ENCODE data around the gene NENF. TPM values are rescaled to one million over a fixed set of nuclear protein-coding genes. Genes with fewer than 3 reads are reported as not detected.
A peak's percentile ranks its signal among the peaks of the same experiment; 100 is the strongest.

NENF gene
- total RNA-seq, 2 experiments from 2014 or later, result 30.8 to 34.1 TPM

GRCh38 chr1:212451416-212452322 lies 18.9 kb downstream of the NENF start:
- ATAC-seq (no peak), DNase-seq (no peak)
- intact Hi-C loops (cut with DNase I, micrococcal nuclease), result loop anchor here in 1 of 2 experiments (10.0 kb wide), 2 partner anchors 87 to 543 kb away; no protein-coding TSS in a partner anchor
- Mint-ChIP-seq H3K9me3 (ENCODE audit: low read depth) (no peaks in the 10 kb centered on the region), H3K27me3 (no peaks in the 10 kb centered on the region), H3K4me1 (no peaks in the 10 kb centered on the region), H3K4me3 (no peak overlapping the region), H3K27ac (no peak overlapping the region), H3K36me3 (ENCODE audit: low read depth) (no peaks in the 10 kb centered on the region)
- CTCF ChIA-PET, result interaction anchor here (0.5 to 1.3 kb wide), 2 partner anchors 771 to 777 kb away, joined by 3 to 6 read pairs; no protein-coding TSS in a partner anchor
- POLR2A ChIA-PET, result no interaction called here

- Mint-ChIP-seq H3K27me3 (no peaks in the 10 kb centered on the region), H3K9me3 (ENCODE audit: low read depth) (no peaks in the 10 kb centered on the region), H3K36me3 (ENCODE audit: low read depth) (no peaks in the 10 kb centered on the region), H3K4me1 (no peaks in the 10 kb centered on the region), H3K27ac (no peak overlapping the region), H3K4me3 (no peak overlapping the region)
- DNase-seq (no peak), ATAC-seq (no peak)
- intact Hi-C loops (cut with DNase I, micrococcal nuclease), result loop anchor here in 1 of 2 experiments (10.0 kb wide), 2 partner anchors 88 to 542 kb away; no protein-coding TSS in a partner anchor
- ChIA-PET POLR2A (no interaction called here), CTCF (interaction anchor here (0.5 to 1.3 kb wide), 8 partner anchors 24 to 778 kb away, joined by 3 to 6 read pairs (median 4); no protein-coding TSS in a partner anchor)
Measured at GRCh38 chr1:212452323-212453155, 19.8 kb downstream of the NENF start.

- ATAC-seq (no peak), DNase-seq (no peak)
- H3K27ac Mint-ChIP-seq, result no peak overlapping the region
- H3K4me1 Mint-ChIP-seq, result peaks cover under 1% of the 10 kb centered on the region
- intact Hi-C loops (cut with DNase I, micrococcal nuclease), result loop anchor here in 1 of 2 experiments (10.0 kb wide), 2 partner anchors 89 to 541 kb away; no protein-coding TSS in a partner anchor
- H3K4me3 Mint-ChIP-seq, result no peak overlapping the region
- POLR2A ChIA-PET, result no interaction called here
- no peaks in the 10 kb centered on the region for H3K9me3 Mint-ChIP-seq (ENCODE audit: low read depth)
- H3K36me3 Mint-ChIP-seq (ENCODE audit: low read depth), result no peaks in the 10 kb centered on the region
- H3K27me3 Mint-ChIP-seq, result no peaks in the 10 kb centered on the region
- CTCF ChIA-PET, result interaction anchor here (0.6 to 6.1 kb wide), 12 partner anchors 14 to 772 kb away, joined by 3 to 87 read pairs (median 4); no protein-coding TSS in a partner anchor
Measured at GRCh38 chr1:212453156-212453857, 20.6 kb downstream of the NENF start.

GRCh38 chr1:212454741-212455140 lies 22.0 kb downstream of the NENF start:
- no peaks in the 10 kb centered on the region for H3K36me3 Mint-ChIP-seq (ENCODE audit: low read depth)
- no peaks in the 10 kb centered on the region for H3K27me3 Mint-ChIP-seq
- ATAC-seq, result no peak
- peaks cover 7% of the 10 kb centered on the region for H3K4me1 Mint-ChIP-seq
- POLR2A ChIA-PET, result no interaction called here
- no peak overlapping the region for H3K4me3 Mint-ChIP-seq
- CTCF ChIA-PET, result interaction anchor here (1.0 to 6.1 kb wide), 27 partner anchors 10 to 773 kb away, joined by 3 to 87 read pairs (median 13); no protein-coding TSS in a partner anchor
- H3K27ac Mint-ChIP-seq, result no peak overlapping the region
- no peak for DNase-seq
- H3K9me3 Mint-ChIP-seq (ENCODE audit: low read depth), result no peaks in the 10 kb centered on the region
- intact Hi-C loops (cut with DNase I, micrococcal nuclease), result loop anchor here (5.0 to 10.0 kb wide), 6 partner anchors 90 to 757 kb away; no protein-coding TSS in a partner anchor

- POLR2A ChIA-PET, result interaction anchor here (0.7 to 1.1 kb wide), 2 partner anchors 26 to 775 kb away, joined by 3 read pairs; no protein-coding TSS in a partner anchor
- Mint-ChIP-seq H3K4me1 (peaks cover 7% of the 10 kb centered on the region), H3K27ac (no peak overlapping the region), H3K4me3 (no peak overlapping the region), H3K27me3 (no peaks in the 10 kb centered on the region), H3K9me3 (ENCODE audit: low read depth) (no peaks in the 10 kb centered on the region), H3K36me3 (ENCODE audit: low read depth) (no peaks in the 10 kb centered on the region)
- DNase-seq (no peak), ATAC-seq (no peak)
- intact Hi-C loops (cut with DNase I, micrococcal nuclease), result loop anchor here (5.0 to 10.0 kb wide), 6 partner anchors 91 to 758 kb away; no protein-coding TSS in a partner anchor
- CTCF ChIA-PET, result interaction anchor here (0.6 to 6.1 kb wide), 87 partner anchors 8 to 975 kb away, joined by 3 to 87 read pairs (median 5); partner anchors contain the start of genes DTL, FLVCR1, INTS7 and NEK2
Measured at GRCh38 chr1:212455401-212455800, 22.7 kb downstream of the NENF start.

GRCh38 chr1:212455803-212456528 lies 23.2 kb downstream of the NENF start:
- DNase-seq (peak; percentile 91), ATAC-seq (peak; percentile 77)
- intact Hi-C loops (cut with DNase I, micrococcal nuclease), result loop anchor here (1.0 to 10.0 kb wide), 12 partner anchors 41 to 776 kb away; partner anchors contain the start of gene PACC1 (in 1 of the 2)
- H3K4me1 Mint-ChIP-seq, result peaks cover 7% of the 10 kb centered on the region
- CTCF ChIA-PET, result interaction anchor here (0.5 to 6.1 kb wide), 117 partner anchors 9 to 1075 kb away, joined by 3 to 87 read pairs (median 5); partner anchors contain the start of genes DTL, FLVCR1, INTS7 and NEK2
- no peak overlapping the region for H3K4me3 Mint-ChIP-seq
- H3K36me3 Mint-ChIP-seq (ENCODE audit: low read depth), result no peaks in the 10 kb centered on the region
- H3K9me3 Mint-ChIP-seq (ENCODE audit: low read depth), result no peaks in the 10 kb centered on the region
- POLR2A ChIA-PET, result interaction anchor here (0.7 to 1.1 kb wide), 2 partner anchors 26 to 776 kb away, joined by 3 read pairs; no protein-coding TSS in a partner anchor
- no peaks in the 10 kb centered on the region for H3K27me3 Mint-ChIP-seq
- H3K27ac Mint-ChIP-seq, result no peak overlapping the region

GRCh38 chr1:212457740-212458338 lies 25.1 kb downstream of the NENF start:
- CTCF ChIA-PET, result interaction anchor here (0.6 to 6.1 kb wide), 44 partner anchors 10 to 776 kb away, joined by 3 to 87 read pairs (median 4); partner anchors contain the start of gene FLVCR1
- intact Hi-C loops (cut with DNase I, micrococcal nuclease), result loop anchor here (1.0 to 10.0 kb wide), 10 partner anchors 43 to 777 kb away; partner anchors contain the start of gene PACC1 (in 1 of the 2)
- DNase-seq (peak; percentile 84), ATAC-seq (peak; percentile 55)
- Mint-ChIP-seq H3K9me3 (ENCODE audit: low read depth) (no peaks in the 10 kb centered on the region), H3K27ac (no peak overlapping the region), H3K36me3 (ENCODE audit: low read depth) (no peaks in the 10 kb centered on the region), H3K4me3 (no peak overlapping the region), H3K4me1 (peaks cover 7% of the 10 kb centered on the region), H3K27me3 (no peaks in the 10 kb centered on the region)
- POLR2A ChIA-PET, result interaction anchor here (0.6 kb wide), 1 partner anchor 396 kb away, joined by 3 read pairs; no protein-coding TSS in a partner anchor

- no peaks in the 10 kb centered on the region for H3K9me3 Mint-ChIP-seq (ENCODE audit: low read depth)
- ATAC-seq (peak; percentile 68), DNase-seq (peak; percentile 61)
- ChIA-PET CTCF (interaction anchor here (0.7 to 6.1 kb wide), 7 partner anchors 9 to 760 kb away, joined by 3 to 87 read pairs (median 4); no protein-coding TSS in a partner anchor), POLR2A (no interaction called here)
- H3K27ac Mint-ChIP-seq, result no peak overlapping the region
- no peaks in the 10 kb centered on the region for H3K36me3 Mint-ChIP-seq (ENCODE audit: low read depth)
- H3K27me3 Mint-ChIP-seq, result no peaks in the 10 kb centered on the region
- peaks cover 7% of the 10 kb centered on the region for H3K4me1 Mint-ChIP-seq
- intact Hi-C loops (cut with DNase I, micrococcal nuclease), result loop anchor here (5.0 to 10.0 kb wide), 6 partner anchors 94 to 762 kb away; no protein-coding TSS in a partner anchor
- H3K4me3 Mint-ChIP-seq, result no peak overlapping the region
Measured at GRCh38 chr1:212458817-212459216, 26.1 kb downstream of the NENF start.

GRCh38 chr1:212459656-212460055 lies 26.9 kb downstream of the NENF start:
- CTCF ChIA-PET, result interaction anchor here (0.7 to 6.1 kb wide), 3 partner anchors 10 to 342 kb away, joined by 3 to 87 read pairs (median 3); no protein-coding TSS in a partner anchor
- Mint-ChIP-seq H3K9me3 (ENCODE audit: low read depth) (no peaks in the 10 kb centered on the region), H3K4me1 (peaks cover 7% of the 10 kb centered on the region), H3K36me3 (ENCODE audit: low read depth) (no peaks in the 10 kb centered on the region), H3K27me3 (no peaks in the 10 kb centered on the region), H3K4me3 (no peak overlapping the region), H3K27ac (no peak overlapping the region)
- ATAC-seq (no peak), DNase-seq (no peak)
- POLR2A ChIA-PET, result no interaction called here
- intact Hi-C loops (cut with DNase I, micrococcal nuclease), result loop anchor here (5.0 to 10.0 kb wide), 6 partner anchors 95 to 762 kb away; no protein-coding TSS in a partner anchor
